ENCODE data around the gene PEX11B. TPM values are rescaled to one million over a fixed set of nuclear protein-coding genes. Genes with fewer than 3 reads are reported as not detected.
A peak's percentile ranks its signal among the peaks of the same experiment; 100 is the strongest.
"Not testable (repeated sequence)": the region's sequence is repeated elsewhere in the genome, so short reads cannot be mapped to it uniquely, and the experiment has no call there.

Gene PEX11B
- polyA plus RNA-seq, 3 donors: 49.4 to 59.3 (median 56.8) TPM

DNA sequence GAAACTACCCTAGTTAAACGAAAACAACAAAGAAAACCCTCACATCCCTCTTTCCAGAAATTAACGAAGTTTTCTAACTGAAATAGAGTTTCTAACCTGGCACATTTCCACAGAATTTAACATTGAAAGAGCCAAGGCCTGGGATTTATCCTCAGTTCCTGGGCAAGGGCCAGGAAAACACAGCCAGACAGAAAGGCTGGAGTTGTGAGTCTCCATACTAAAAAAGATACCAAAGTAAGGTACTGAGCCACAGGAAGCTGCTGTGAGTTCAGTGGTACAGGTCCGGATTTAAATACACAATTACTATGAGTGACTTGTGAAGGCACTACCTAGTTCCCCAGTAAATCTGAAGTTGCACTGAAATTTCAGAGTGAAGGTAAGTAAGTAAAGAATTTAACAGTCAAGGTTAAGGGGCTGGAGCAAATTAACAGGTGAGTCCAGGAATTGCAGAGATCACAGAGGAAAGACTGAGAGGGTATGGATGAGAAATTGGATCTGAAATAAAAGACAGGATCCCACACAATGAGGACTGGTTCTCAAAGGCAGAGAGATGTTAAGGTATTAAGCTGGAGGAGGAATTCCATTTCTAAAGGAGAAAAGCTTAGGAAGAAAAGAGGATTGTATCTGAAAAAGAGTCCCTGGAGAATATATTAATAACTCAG is 38.4 kb upstream of the PEX11B start:
- DNase-seq: no peak

DNA sequence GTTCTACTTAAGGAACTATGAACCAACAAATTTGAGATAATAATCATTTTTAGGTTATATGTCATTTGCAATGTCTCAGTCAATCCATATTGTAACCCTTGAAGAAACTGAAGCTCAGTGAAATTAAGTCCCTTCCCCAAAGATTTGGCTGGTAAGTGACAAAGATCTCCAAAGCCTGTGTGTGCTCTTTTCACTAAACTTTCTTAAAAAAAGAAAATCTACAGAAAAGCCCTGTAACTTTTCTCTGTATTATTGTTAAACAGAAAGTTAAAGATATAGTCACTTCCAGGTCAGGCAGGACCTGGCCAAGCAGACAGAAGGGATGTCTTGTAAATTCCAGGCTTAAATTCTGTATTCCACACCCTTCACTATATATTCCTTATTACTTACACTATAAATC is 37.8 kb upstream of the PEX11B start:
- DNase-seq: no peak

DNA sequence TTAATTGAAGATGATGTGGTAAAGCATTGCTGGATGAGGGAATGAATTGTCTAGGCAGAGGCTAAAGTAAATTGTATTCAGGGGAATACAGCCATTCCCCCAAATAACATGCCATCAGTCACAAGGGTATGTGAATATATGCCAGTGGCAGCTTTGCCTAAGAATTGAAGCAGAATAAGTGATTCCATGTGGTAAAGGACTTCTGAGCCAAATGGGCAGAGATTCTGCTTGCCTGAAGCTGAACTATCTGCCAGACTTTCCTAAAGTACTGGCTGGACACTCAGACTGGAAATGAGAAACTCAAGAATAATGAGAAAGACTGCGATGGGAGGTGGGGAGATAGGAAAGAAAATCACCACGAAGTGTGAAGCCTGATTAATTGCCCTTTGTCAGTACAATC is 36.9 kb upstream of the PEX11B start:
- DNase-seq: no peak

DNA sequence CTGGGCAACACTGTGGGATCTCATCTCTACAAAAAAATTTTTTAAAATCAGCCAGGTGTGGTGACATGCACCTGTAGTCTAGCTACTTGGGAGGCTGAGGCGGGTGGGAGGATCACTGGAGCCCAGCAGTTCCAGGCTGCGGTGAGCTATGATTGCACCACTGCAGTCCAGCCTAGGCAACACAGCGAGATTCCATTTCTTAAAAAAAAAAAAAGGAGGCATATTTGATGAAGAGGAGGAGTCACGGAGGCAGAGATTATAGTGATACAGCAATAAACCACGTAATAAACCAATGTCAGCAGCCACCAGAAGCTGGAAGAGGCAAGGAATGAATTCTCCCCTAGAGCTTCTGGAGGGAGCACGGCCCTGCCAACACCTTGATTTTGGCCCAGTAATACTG is 35.3 kb upstream of the PEX11B start:
- DNase-seq: no peak

DNA sequence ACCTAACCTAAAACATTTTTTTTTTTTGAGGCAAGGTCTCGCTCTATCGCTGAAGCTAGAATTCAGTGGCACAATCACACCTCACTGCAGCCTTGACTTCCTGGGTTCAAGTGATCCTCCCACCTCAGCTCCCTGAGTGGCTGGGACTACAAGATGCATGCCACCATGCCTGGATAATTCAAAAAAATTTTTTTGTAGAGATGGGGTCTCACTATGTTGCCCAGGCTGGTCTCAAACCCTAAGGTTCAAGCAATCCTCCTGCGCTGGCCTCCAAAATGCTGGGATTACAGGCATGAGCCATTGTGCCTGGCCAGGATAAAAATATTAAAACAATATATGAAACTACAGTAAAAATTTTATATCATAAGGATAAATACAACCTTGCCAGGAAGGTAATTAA is 34.4 kb upstream of the PEX11B start:
- DNase-seq: no peak

GRCh38 chr1:145951526-145951925 is 33.0 kb upstream of the PEX11B start:
- no peak for DNase-seq

DNA sequence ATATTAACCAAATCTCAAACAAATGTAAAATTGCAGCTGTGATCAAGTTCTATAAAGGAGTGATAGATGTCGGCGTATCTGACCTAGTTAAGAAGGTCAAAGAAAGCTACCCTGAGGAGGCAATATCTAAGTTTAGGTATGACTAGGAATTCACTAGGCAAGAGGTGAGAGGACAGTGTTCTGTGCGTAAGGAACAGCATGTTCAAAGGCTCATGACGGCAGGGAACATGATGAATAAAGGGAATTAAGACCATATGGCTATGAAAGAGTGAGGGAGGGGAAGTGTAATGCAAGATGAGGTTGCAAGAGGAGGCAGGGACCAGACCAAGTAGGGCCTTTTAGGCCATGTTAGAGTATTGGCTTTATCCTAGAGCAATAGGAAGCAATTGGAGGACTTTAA is 30.7 kb upstream of the PEX11B start:
- no peak for DNase-seq

- DNase-seq: no peak
Observed at GRCh38 chr1:145947551-145947950, 29.0 kb upstream of the PEX11B start.

- DNase-seq: no peak
Observed at GRCh38 chr1:145946477-145946986, 28.0 kb upstream of the PEX11B start.

DNA sequence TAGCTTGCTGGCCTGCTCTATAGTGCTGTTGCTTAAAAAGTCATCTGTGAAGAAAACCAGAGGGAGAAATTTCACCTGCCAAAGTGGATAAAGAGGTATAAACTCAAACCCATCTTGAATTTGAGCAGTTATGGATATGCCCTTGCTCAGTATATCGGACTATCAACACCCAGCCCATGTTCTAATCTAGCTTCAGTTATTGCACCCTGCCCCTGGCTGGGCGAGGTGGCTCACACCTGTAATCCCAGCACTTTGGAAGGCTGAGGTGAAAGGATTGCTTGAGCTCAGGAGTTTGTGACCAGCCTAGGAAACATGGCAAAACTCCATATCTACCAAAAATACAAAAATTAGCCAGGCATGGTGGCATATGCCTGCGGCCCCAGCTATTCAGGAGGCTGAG is 26.0 kb upstream of the PEX11B start:
- DNase-seq: no peak

DNA sequence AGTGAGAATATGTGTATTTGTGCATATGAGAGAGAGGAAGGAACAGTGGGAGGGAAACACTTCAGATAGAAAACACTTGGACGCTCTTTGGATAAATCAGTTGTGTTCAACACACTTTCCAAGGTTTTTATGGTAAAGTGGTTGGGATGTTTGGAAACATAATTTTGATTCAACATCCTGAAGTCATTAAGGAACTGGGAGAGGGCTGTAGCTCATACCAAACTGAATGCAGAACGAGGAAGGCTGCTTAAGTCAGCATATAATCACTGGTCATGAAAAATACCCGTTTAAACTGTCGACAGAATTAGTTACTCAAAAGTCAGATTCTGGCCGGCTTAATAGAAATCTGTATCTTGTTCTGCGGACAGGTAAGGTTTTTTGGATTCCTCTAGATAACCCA is 24.4 kb upstream of the PEX11B start:
- DNase-seq: no peak

DNA sequence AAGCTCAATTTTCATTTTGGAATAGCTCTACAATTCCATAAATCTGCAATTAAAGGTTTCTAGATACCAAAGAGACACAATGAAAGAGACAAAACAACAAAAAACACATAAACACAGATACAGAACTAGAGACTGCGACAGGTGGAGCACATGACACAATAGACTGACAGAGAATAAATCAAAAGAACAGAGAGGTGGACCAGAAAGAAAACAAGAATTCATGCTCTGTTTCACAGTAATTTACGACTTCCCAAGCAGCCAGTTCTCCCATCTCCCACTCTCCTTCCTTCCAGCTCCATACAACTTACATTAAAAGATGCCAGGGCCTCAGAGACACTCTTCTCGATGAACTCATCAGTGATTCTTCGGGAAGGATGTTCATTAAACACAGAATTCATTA is 23.9 kb upstream of the PEX11B start:
- DNase-seq: no peak

GRCh38 chr1:145937436-145937835 is 18.9 kb upstream of the PEX11B start:
- no peak for DNase-seq

GRCh38 chr1:145936247-145936646 is 17.7 kb upstream of the PEX11B start:
- DNase-seq: no peak

- no peak for DNase-seq
Observed at GRCh38 chr1:145935708-145936107, 17.2 kb upstream of the PEX11B start.

- not testable (repeated sequence) for DNase-seq
Observed at GRCh38 chr1:145932522-145933009, 14.0 kb upstream of the PEX11B start.

DNA sequence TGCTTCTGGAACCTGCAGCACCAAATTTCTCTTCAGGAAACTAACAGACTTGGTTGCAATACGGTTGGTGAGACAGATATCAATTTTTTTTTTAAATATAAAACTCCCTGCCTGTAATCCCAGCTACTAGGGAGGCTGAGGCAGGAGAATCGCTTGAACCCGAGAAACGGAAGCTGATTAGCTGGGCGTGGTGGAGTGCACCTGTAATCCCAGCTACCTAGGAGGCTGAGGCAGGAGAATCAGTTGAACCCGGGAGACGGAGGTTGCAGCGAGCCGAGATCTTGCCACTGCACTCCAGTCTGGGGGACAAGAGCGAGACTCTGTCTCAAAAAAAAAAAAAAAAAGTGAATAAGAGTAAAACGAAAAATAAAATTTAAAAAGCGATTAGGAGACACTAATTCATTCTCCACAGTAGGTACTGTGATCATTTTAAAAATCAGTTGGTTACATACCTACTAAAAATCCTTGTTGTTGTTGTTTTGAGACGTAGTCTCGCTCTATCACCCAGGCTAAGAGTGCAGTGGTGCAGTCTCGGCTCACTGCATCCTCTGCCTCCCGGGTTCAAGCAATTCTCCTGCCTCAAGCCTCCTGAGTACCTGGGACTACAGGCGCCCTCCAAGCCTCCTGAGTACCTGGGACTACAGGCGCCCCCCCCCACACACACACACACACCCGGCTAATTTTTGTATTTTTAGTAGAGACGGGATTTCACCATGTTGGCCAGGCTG is 9.6 kb upstream of the PEX11B start:
- no peak for DNase-seq

DNA sequence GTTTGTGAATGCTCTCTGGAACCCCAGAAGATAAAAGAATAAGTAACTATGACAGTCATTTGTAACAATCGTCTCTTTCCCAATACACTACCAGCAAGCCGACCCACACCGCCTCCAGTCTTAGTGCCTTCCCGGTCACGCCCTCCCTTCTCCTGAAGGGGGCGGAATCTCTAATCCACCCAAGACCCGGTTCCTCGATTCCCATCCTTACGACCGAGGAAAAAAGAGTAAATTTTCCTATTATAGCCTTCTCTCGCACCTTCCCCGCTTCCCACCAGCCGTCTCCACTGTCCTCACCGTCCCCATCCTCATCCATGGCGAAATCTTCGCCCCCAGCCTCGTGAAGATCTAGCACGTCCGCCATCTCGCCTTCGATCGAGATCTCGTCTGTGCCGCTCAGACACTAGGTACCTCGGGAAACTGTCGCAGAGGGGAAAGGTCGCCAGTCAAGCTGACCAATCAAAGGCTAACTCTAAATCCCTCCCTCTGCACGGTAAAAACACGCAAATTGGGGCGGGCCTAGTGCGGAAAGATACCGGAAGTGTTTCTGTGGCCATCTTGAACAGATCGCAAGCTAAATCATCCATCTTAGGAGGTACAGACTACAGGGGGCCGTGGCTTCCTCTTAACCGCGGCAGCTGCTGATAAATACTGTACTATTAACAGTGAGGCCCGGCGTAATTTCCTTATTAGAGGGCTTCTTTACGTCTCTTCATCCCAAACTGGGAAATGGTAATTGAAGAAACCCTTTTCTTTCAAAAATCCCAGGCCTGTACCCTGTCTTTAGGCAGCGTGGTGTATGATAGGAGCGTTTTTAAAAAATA is 8.8 kb upstream of the PEX11B start, which contains the start of gene RBM8A:
Gene RBM8A, minus strand, starts transcription at position 422 of the 824 bp plus-strand sequence. Its CDS starts 58 bp downstream, at position 364.
- peak; percentile 99 for DNase-seq

GRCh38 chr1:145926686-145927062 is 8.2 kb upstream of the PEX11B start:
- no peak for DNase-seq

DNA sequence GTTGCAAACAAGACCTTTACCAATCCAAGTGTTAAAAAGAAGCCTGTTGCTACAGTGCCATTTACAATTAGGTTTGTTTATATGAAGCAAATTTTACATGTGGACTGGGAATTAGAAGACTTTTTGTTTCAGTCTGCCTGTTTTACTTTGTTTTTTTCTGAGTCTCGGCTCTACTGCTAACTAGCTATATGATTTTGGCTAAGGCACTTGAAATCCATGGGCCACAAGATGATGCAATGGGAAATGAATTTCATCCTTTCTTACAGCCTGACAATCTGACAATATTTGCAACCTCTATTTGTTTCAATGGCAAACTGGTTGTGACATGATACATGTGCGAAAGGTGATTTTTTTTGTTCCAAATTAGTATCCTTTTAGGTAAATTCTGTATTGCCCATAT is 3.7 kb upstream of the PEX11B start:
- DNase-seq: no peak

GRCh38 chr1:145920297-145920696 is 1.8 kb upstream of the PEX11B start:
- DNase-seq: not testable (repeated sequence)
